ENCODE results near the gene TMEM9. TPM values are rescaled to one million over a fixed set of nuclear protein-coding genes. Genes with fewer than 3 reads are reported as not detected.

Gene TMEM9
- total RNA-seq, 6 donors from 2014 or later, result 29.3 to 73.6 (median 59.2) TPM

- no peak overlapping the region for H3K27ac ChIP-seq
- DNase-seq (no peak), ATAC-seq (ENCODE audit: low FRiP score in 2 of 2) (no peak)
- H3K4me3 ChIP-seq, result no peak overlapping the region
- no peaks in the 10 kb centered on the region for H3K36me3 ChIP-seq
- TF ChIP-seq CTCF (IDR thresholded peaks at IDR 0.05) (no peak), POLR2A (IDR thresholded peaks at IDR 0.05) (no peak), POLR2AphosphoS5 (IDR thresholded peaks at IDR 0.05) (no peak), EP300 (IDR thresholded peaks at IDR 0.05) (no peak)
- no peaks in the 10 kb centered on the region for H3K27me3 ChIP-seq
- 71 to 87% methylated on average over 4 of the region's 4 CpGs for WGBS, 2 donors
- peaks cover 0 to 18% (median 5%) of the 10 kb centered on the region in 4 donors for H3K4me1 ChIP-seq
- no peaks in the 10 kb centered on the region for H3K9me3 ChIP-seq
Observed at GRCh38 chr1:201172999-201173610, 18.8 kb upstream of the TMEM9 start.

GRCh38 chr1:201172326-201172725, 18.1 kb upstream of the TMEM9 start:
- H3K27me3 ChIP-seq, result no peaks in the 10 kb centered on the region
- H3K4me3 ChIP-seq, result no peak overlapping the region
- H3K9me3 ChIP-seq, result no peaks in the 10 kb centered on the region
- H3K27ac ChIP-seq, result no peak overlapping the region
- ATAC-seq (ENCODE audit: low FRiP score in 2 of 2) (no peak), DNase-seq (no peak)
- no peak for TF ChIP-seq CTCF (IDR thresholded peaks at IDR 0.05)
- TF ChIP-seq POLR2A (IDR thresholded peaks at IDR 0.05), result no peak
- TF ChIP-seq POLR2AphosphoS5 (IDR thresholded peaks at IDR 0.05), result no peak
- TF ChIP-seq EP300 (IDR thresholded peaks at IDR 0.05), result no peak
- H3K4me1 ChIP-seq, result peaks cover 0 to 18% (median 5%) of the 10 kb centered on the region in 4 donors
- no peaks in the 10 kb centered on the region for H3K36me3 ChIP-seq
- 83 to 87% methylated on average over 4 of the region's 4 CpGs for WGBS, 2 donors

GRCh38 chr1:201171063-201172036, 17.1 kb upstream of the TMEM9 start:
- WGBS, 2 donors, result 11 to 13% methylated on average over 27 to 48 of the region's 48 CpGs
- no peaks in the 10 kb centered on the region for H3K27me3 ChIP-seq
- ATAC-seq (ENCODE audit: low FRiP score in 2 of 2) (peak; percentile 53 to 72), DNase-seq (peak; percentile 62 to 91)
- peak in 4 of 6 experiments; percentile 42 to 71 (median 50) for TF ChIP-seq CTCF (IDR thresholded peaks at IDR 0.05)
- peak in 1 of 4 donors; percentile 28 for TF ChIP-seq POLR2A (IDR thresholded peaks at IDR 0.05)
- peak in 1 of 2 donors; percentile 16 for TF ChIP-seq POLR2AphosphoS5 (IDR thresholded peaks at IDR 0.05)
- TF ChIP-seq EP300 (IDR thresholded peaks at IDR 0.05), result peak in 1 of 4 donors; percentile 2
- no peaks in the 10 kb centered on the region for H3K9me3 ChIP-seq
- H3K4me1 ChIP-seq, result peaks cover 0 to 18% (median 5%) of the 10 kb centered on the region in 4 donors
- H3K27ac ChIP-seq, result peak overlapping the region; percentile 86 to 97 (median 89)
- H3K4me3 ChIP-seq, result peak overlapping the region; percentile 24 to 65 (median 58)
- no peaks in the 10 kb centered on the region for H3K36me3 ChIP-seq

GRCh38 chr1:201170533-201171062, 16.3 kb upstream of the TMEM9 start:
- ATAC-seq (ENCODE audit: low FRiP score in 2 of 2), result peak; percentile 100
- Histone ChIP-seq H3K4me1 (peaks cover 0 to 18% (median 5%) of the 10 kb centered on the region in 4 donors), H3K4me3 (peak overlapping the region; percentile 24 to 65 (median 58)), H3K27me3 (no peaks in the 10 kb centered on the region), H3K27ac (peak overlapping the region; percentile 86 to 97 (median 89)), H3K36me3 (no peaks in the 10 kb centered on the region), H3K9me3 (no peaks in the 10 kb centered on the region)
- 5 to 19% methylated on average over 14 to 26 of the region's 26 CpGs for WGBS, 2 donors
- no peak for TF ChIP-seq CTCF (IDR thresholded peaks at IDR 0.05)
- TF ChIP-seq POLR2A (IDR thresholded peaks at IDR 0.05), result peak in 3 of 4 donors; percentile 59 to 83 (median 74)
- TF ChIP-seq POLR2AphosphoS5 (IDR thresholded peaks at IDR 0.05), result peak; percentile 40 to 84
- peak in 1 of 4 donors; percentile 30 for TF ChIP-seq EP300 (IDR thresholded peaks at IDR 0.05)
- DNase-seq, result peak; percentile 94 to 97
